Skeletal muscle tissue (tissue), 4 donors: ENCODE data around the gene VDAC1. TPM values are rescaled to one million over a fixed set of nuclear protein-coding genes. Genes with fewer than 3 reads are reported as not detected.
"Not testable (repeated sequence)": the region's sequence is repeated elsewhere in the genome, so short reads cannot be mapped to it uniquely, and the experiment has no call there.

Experiments used
- H3K27ac ChIP-seq: one replicate; pipeline ENCODE4 v1.7.0; 2013; ENCODE audit warnings: mild to moderate bottlenecking, low read depth, low read length, inconsistent platforms
- H3K27me3 ChIP-seq, 3 donors: one replicate each; pipeline ENCODE4 v1.7.0; 2013; ENCODE audit warnings: low read length in 3 of 3; ENCODE audit not compliant: control insufficient read depth in 3 of 3, insufficient read depth in 3 of 3
- H3K36me3 ChIP-seq, 3 donors: one replicate each; pipeline ENCODE4 v1.7.0; 2013; ENCODE audit warnings: low read length in 3 of 3; ENCODE audit not compliant: control insufficient read depth in 3 of 3, insufficient read depth in 3 of 3
- H3K4me1 ChIP-seq, 3 donors: one replicate each; pipeline ENCODE4 v1.7.0; 2013; ENCODE audit warnings: low read length in 3 of 3, mild to moderate bottlenecking in 3 of 3; ENCODE audit not compliant: control insufficient read depth in 3 of 3, insufficient read depth in 3 of 3
- H3K4me3 ChIP-seq, 3 donors: one replicate each; pipeline ENCODE4 v1.7.0; 2013; ENCODE audit warnings: low read length in 3 of 3
- H3K9ac ChIP-seq, 3 donors: one replicate each; pipeline ENCODE4 v1.7.0; 2013; ENCODE audit warnings: low read length in 3 of 3, mild to moderate bottlenecking in 3 of 3, moderate library complexity in 2 of 3, low read depth in 1 of 3
- H3K9me3 ChIP-seq, 3 donors: one replicate each; pipeline ENCODE4 v1.7.0; 2013; ENCODE audit warnings: low read length in 3 of 3; ENCODE audit not compliant: control insufficient read depth in 3 of 3
- total RNA-seq: library from RNA; depleted of rRNA; stranded (reverse); fragments of >200 nt; gene quantifications from one replicate; pipeline ENCODE4 v1.2.3, GENCODE V29; 2014
- donor health status: Osteomylitis.

Gene VDAC1
- total RNA-seq, 1 donor from 2014 or later = 257 TPM

- no peak overlapping the region for H3K4me3 ChIP-seq
- no peaks in the 10 kb centered on the region for H3K36me3 ChIP-seq
- no peak overlapping the region for H3K27ac ChIP-seq
- H3K9me3 ChIP-seq = no peaks in the 10 kb centered on the region
- no peaks in the 10 kb centered on the region for H3K27me3 ChIP-seq
- no peak overlapping the region for H3K9ac ChIP-seq
- peaks cover 0 to 6% (median 0%) of the 10 kb centered on the region in 3 donors for H3K4me1 ChIP-seq
Observed at GRCh38 chr5:133945568-133945967, 59.2 kb downstream of the VDAC1 start.

- Histone ChIP-seq H3K27ac (no peak overlapping the region), H3K9ac (no peak overlapping the region), H3K27me3 (no peaks in the 10 kb centered on the region), H3K4me3 (no peak overlapping the region), H3K4me1 (peaks cover 0 to 6% (median 0%) of the 10 kb centered on the region in 3 donors), H3K9me3 (no peaks in the 10 kb centered on the region), H3K36me3 (no peaks in the 10 kb centered on the region)
Observed at GRCh38 chr5:133944263-133945185, 60.3 kb downstream of the VDAC1 start.

- Histone ChIP-seq H3K27ac (no peak overlapping the region), H3K9ac (peak overlapping the region in 1 of 3 donors; percentile 9), H3K27me3 (no peaks in the 10 kb centered on the region), H3K36me3 (no peaks in the 10 kb centered on the region), H3K4me3 (no peak overlapping the region), H3K9me3 (no peaks in the 10 kb centered on the region), H3K4me1 (peaks cover 0 to 6% (median 0%) of the 10 kb centered on the region in 3 donors)
Observed at GRCh38 chr5:133943475-133943817, 61.3 kb downstream of the VDAC1 start.

GRCh38 chr5:133942614-133943474, 61.9 kb downstream of the VDAC1 start:
- no peaks in the 10 kb centered on the region for H3K36me3 ChIP-seq
- no peaks in the 10 kb centered on the region for H3K27me3 ChIP-seq
- peak overlapping the region in 1 of 3 donors; percentile 9 for H3K9ac ChIP-seq
- peaks cover 0 to 6% (median 0%) of the 10 kb centered on the region in 3 donors for H3K4me1 ChIP-seq
- H3K9me3 ChIP-seq = no peaks in the 10 kb centered on the region
- H3K27ac ChIP-seq = no peak overlapping the region
- H3K4me3 ChIP-seq = no peak overlapping the region

- Histone ChIP-seq H3K9ac (no peak overlapping the region), H3K4me3 (no peak overlapping the region), H3K9me3 (no peaks in the 10 kb centered on the region), H3K27ac (no peak overlapping the region), H3K4me1 (peaks cover 0 to 6% (median 0%) of the 10 kb centered on the region in 3 donors), H3K36me3 (no peaks in the 10 kb centered on the region), H3K27me3 (no peaks in the 10 kb centered on the region)
Observed at GRCh38 chr5:133941456-133942196, 63.1 kb downstream of the VDAC1 start.

- H3K9ac ChIP-seq = no peak overlapping the region
- no peak overlapping the region for H3K27ac ChIP-seq
- no peaks in the 10 kb centered on the region for H3K36me3 ChIP-seq
- no peaks in the 10 kb centered on the region for H3K9me3 ChIP-seq
- peaks cover 6 to 18% (median 10%) of the 10 kb centered on the region in 3 donors for H3K4me1 ChIP-seq
- no peak overlapping the region for H3K4me3 ChIP-seq
- H3K27me3 ChIP-seq = no peaks in the 10 kb centered on the region
Observed at GRCh38 chr5:133939668-133940067, 65.1 kb downstream of the VDAC1 start.

GRCh38 chr5:133938929-133939328, 65.8 kb downstream of the VDAC1 start:
- Histone ChIP-seq H3K4me1 (peaks cover 6 to 26% (median 14%) of the 10 kb centered on the region in 3 donors), H3K4me3 (no peak overlapping the region), H3K9me3 (no peaks in the 10 kb centered on the region), H3K36me3 (no peaks in the 10 kb centered on the region), H3K9ac (no peak overlapping the region), H3K27ac (no peak overlapping the region), H3K27me3 (no peaks in the 10 kb centered on the region)

GRCh38 chr5:133938039-133938821, 66.5 kb downstream of the VDAC1 start:
- H3K4me1 ChIP-seq = peaks cover 6 to 25% (median 14%) of the 10 kb centered on the region in 3 donors
- H3K36me3 ChIP-seq = no peaks in the 10 kb centered on the region
- H3K9me3 ChIP-seq = no peaks in the 10 kb centered on the region
- H3K27me3 ChIP-seq = no peaks in the 10 kb centered on the region
- H3K27ac ChIP-seq = no peak overlapping the region
- H3K4me3 ChIP-seq = no peak overlapping the region
- no peak overlapping the region for H3K9ac ChIP-seq

- H3K9ac ChIP-seq, H3K27ac ChIP-seq, H3K4me3 ChIP-seq, H3K27me3 ChIP-seq, H3K9me3 ChIP-seq, H3K36me3 ChIP-seq: not testable (repeated sequence)
- peaks cover 6 to 27% (median 14%) of the 10 kb centered on the region in 3 donors for H3K4me1 ChIP-seq
Observed at GRCh38 chr5:133937628-133938027, 67.1 kb downstream of the VDAC1 start.
